Measurements from ENCODE around the gene SRPK2.

SRPK2 gene

DNA sequence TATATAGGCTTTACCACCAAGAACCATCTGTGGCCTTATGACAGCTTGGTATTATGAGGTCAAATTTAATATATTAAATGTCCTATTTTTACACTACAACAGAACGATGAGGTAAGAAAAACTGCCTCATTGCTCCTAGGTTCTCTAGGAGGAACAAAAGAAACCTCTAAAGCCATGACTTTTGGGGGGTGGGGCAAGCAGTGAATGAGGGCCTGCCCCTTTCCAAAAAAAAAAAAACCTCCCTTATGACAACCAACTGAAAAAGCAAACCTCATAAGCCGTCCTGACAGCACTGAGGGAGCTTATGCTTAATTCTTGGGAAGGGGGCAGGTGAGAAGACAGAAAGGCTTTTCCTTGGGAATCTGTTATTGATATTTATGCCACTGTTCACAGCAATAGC, 258.1 kb downstream of the SRPK2 start:
- in situ Hi-C loops (cut with HindIII; ENCODE audit: low pct_unique_long_range_greater_than_20kb, low sequenced_read_pairs): no loop called here
- TF ChIP-seq JUND (IDR thresholded peaks at IDR 0.05; ENCODE audit: low read depth): no peak
- DNase-seq (ENCODE audit: low read depth in 1 of 2, low spot score in 1 of 2): no peak

GRCh38 chr7:105130048-105130447, 258.7 kb downstream of the SRPK2 start:
- in situ Hi-C loops (cut with HindIII; ENCODE audit: low pct_unique_long_range_greater_than_20kb, low sequenced_read_pairs): no loop called here
- TF ChIP-seq JUND (IDR thresholded peaks at IDR 0.05; ENCODE audit: low read depth): no peak
- DNase-seq (ENCODE audit: low read depth in 1 of 2, low spot score in 1 of 2): no peak

GRCh38 chr7:105127179-105127578, 261.5 kb downstream of the SRPK2 start:
- no peak for TF ChIP-seq JUND (IDR thresholded peaks at IDR 0.05; ENCODE audit: low read depth)
- no peak for DNase-seq (ENCODE audit: low read depth in 1 of 2, low spot score in 1 of 2)
- in situ Hi-C loops (cut with HindIII; ENCODE audit: low pct_unique_long_range_greater_than_20kb, low sequenced_read_pairs): no loop called here

DNA sequence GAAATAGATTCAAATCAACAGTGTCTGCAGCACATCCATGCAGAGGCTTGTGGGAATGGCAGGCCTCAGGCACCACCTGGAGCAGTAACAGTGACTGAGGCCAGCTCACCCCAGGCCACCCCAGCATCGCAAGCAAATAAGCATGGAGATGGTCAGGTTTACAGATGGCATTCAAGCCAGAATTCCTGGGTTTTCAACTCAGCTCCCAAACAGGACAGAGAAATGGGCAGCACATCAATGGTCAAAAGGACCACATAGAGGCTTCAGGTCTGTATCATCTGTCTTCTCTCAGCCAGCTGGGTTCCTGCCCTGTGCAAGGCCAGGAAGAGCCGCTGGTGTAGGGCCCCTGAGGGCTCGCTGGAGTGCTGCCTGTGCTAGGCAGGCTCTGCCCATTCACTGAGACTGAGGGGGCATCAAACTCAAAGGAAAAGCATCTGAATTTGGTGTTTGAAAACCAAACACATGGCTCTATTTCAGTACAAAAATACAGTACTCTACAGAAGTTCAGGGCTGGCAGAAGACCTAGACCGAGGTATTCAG, 262.2 kb downstream of the SRPK2 start:
- TF ChIP-seq JUND (IDR thresholded peaks at IDR 0.05; ENCODE audit: low read depth): no peak
- in situ Hi-C loops (cut with HindIII; ENCODE audit: low pct_unique_long_range_greater_than_20kb, low sequenced_read_pairs): no loop called here
- no peak for DNase-seq (ENCODE audit: low read depth in 1 of 2, low spot score in 1 of 2)

DNA sequence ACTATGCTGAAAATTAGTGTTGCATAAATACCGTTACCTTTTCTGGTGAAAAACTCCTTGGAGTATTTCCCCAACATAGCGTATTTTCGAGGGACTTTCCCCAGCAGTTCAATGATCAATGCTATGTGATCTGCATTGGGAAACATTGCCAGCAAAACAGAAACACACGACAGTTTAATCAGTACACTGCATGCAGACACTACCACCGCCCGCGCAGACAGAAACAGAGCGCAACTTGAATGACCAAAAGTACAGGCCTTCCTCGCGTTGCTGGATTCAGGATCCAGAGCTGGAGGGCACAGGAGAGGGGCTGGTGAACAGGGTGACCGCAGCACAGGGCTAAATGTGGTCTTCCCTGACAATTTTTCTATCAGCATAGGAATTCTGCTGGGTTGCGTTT, 263.0 kb downstream of the SRPK2 start:
- DNase-seq (ENCODE audit: low read depth in 1 of 2, low spot score in 1 of 2): no peak
- no peak for TF ChIP-seq JUND (IDR thresholded peaks at IDR 0.05; ENCODE audit: low read depth)
- in situ Hi-C loops (cut with HindIII; ENCODE audit: low pct_unique_long_range_greater_than_20kb, low sequenced_read_pairs): no loop called here

DNA sequence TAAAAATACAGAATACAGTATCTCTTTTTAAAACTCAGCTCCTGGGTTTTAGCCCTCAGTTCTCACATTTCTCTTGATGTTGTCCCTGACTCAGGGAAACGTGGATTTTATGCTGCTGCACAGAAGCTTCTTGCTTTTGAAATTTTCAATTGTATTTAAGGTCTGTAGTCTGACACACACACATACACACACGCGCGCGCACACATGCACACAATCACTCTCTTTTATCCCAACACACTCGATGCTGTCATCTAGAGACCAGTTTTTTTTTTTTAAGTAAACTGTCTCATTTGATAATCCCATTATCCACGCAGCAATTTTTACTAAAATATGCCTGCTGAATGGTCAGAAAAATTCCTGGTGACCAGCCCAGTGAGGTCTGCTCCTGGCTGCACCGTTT, 266.1 kb downstream of the SRPK2 start:
- DNase-seq (ENCODE audit: low read depth in 1 of 2, low spot score in 1 of 2): no peak
- in situ Hi-C loops (cut with HindIII; ENCODE audit: low pct_unique_long_range_greater_than_20kb, low sequenced_read_pairs): no loop called here

DNA sequence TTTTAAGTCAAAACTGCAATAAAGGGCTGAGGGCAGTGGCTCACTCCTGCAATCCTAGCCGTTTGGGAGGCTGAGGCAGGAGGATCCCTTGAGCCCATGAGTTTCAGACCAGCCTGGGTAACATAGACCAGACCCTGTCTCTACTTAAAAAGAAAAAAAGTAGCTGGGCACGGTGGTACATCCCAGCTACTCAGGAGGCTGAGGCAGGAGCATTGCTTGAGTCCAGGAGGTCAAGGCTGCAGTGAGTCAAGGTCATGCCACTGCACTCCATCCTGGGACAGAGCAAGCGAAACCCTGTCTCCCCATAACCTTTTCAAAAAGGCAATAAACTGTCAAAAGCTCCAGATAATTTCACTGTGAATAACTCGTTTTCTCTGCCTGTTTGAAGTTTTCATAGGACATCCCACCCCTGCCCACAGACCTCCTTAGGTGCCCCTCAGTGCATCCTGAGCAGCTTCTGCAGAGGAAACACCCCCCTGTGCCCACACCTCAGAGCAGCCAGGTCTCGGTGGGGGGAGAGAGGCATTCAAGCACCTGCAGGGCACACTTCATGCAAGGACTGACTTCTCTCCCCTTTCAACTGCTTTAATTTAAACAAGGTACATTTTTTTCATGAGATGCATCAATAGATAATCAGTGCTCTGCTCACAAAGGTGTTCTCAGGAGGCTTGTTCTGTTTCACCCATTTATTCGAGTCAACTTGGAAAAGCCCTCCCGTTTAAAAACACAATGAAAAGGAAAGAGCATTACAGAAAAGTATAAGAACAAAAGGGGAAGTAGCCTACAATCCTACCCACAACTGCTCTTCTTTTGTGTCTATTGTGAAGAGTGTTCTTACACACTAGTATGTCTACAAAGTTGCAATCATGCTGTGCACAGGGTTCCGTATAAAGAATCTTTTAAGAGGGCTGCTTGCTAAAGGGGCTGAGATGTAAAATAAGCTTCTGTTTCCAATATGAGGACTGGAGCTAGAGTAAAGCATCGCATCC, 269.8 kb downstream of the SRPK2 start:
- no peak for DNase-seq (ENCODE audit: low read depth in 1 of 2, low spot score in 1 of 2)
- no peak for TF ChIP-seq JUND (IDR thresholded peaks at IDR 0.05; ENCODE audit: low read depth)
- in situ Hi-C loops (cut with HindIII; ENCODE audit: low pct_unique_long_range_greater_than_20kb, low sequenced_read_pairs): no loop called here

More for the DNA sequence above, 266.1 kb downstream of the SRPK2 start:
- TF ChIP-seq JUND (IDR thresholded peaks at IDR 0.05; ENCODE audit: low read depth): no peak

DNA sequence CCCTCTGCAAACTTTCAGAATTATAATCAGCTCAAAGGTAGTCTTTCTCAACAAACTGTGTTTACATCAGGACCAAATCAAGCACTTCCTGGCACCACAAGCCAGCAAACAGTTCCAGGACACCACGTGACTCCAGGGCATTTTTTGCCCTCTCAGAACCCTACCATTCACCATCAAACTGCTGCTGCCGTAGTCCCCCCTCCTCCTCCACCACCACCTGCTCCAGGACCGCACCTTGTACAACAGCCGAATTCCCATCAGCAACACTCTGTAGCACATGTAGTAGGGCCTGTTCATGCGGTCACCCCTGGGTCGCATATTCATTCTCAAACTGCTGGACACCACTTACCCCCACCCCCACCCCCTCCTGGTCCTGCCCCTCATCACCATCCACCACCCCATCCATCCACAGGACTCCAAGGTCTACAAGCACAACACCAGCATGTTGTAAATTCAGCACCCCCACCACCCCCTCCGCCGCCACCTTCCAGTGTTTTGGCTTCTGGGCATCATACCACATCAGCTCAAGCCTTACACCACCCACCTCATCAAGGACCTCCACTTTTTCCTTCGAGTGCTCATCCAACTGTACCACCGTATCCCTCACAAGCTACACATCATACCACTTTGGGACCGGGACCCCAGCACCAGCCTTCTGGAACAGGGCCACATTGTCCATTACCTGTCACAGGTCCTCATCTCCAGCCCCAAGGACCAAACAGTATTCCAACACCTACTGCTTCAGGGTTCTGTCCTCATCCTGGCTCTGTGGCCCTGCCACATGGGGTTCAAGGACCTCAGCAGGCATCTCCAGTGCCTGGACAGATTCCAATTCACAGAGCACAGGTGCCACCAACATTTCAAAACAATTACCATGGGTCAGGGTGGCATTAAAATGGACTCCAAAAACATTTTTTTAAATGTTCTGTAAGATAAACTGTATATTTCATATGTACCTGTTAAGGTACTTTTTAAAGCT, 276.0 kb downstream of the SRPK2 start:
- no peak for DNase-seq (ENCODE audit: low read depth in 1 of 2, low spot score in 1 of 2)
- in situ Hi-C loops (cut with HindIII; ENCODE audit: low pct_unique_long_range_greater_than_20kb, low sequenced_read_pairs): no loop called here

GRCh38 chr7:105107458-105107857, 281.3 kb downstream of the SRPK2 start:
- no peak for TF ChIP-seq JUND (IDR thresholded peaks at IDR 0.05; ENCODE audit: low read depth)
- DNase-seq (ENCODE audit: low read depth in 1 of 2, low spot score in 1 of 2): no peak
- in situ Hi-C loops (cut with HindIII; ENCODE audit: low pct_unique_long_range_greater_than_20kb, low sequenced_read_pairs): no loop called here

More for the DNA sequence above, 276.0 kb downstream of the SRPK2 start:
- TF ChIP-seq JUND (IDR thresholded peaks at IDR 0.05; ENCODE audit: low read depth): no peak

- no peak for DNase-seq (ENCODE audit: low read depth in 1 of 2, low spot score in 1 of 2)
- in situ Hi-C loops (cut with HindIII; ENCODE audit: low pct_unique_long_range_greater_than_20kb, low sequenced_read_pairs): no loop called here
- TF ChIP-seq JUND (IDR thresholded peaks at IDR 0.05; ENCODE audit: low read depth): no peak
These were observed 282.2 kb downstream of the SRPK2 start for GRCh38 chr7:105106473-105106872.

DNA sequence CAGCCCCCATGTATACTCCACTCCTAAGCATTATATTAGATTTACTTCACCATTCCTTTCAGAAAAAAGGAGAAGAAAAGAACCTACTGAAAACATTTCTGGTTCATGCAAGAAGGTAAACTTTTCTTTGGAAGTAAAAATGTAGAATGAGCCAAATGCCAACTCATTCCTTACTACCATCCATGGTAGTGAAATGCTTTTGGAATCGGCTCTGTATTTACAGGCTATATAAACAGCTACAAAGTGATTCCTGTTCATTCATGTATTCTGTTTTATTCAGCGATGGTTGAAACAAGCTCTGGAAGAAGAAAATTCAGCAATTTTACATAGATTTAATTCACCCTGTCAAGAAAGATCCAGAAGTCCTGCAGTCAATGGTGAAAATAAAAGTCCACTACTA, 283.1 kb downstream of the SRPK2 start:
- DNase-seq (ENCODE audit: low read depth in 1 of 2, low spot score in 1 of 2): no peak
- in situ Hi-C loops (cut with HindIII; ENCODE audit: low pct_unique_long_range_greater_than_20kb, low sequenced_read_pairs): no loop called here
- TF ChIP-seq JUND (IDR thresholded peaks at IDR 0.05; ENCODE audit: low read depth): no peak

DNA sequence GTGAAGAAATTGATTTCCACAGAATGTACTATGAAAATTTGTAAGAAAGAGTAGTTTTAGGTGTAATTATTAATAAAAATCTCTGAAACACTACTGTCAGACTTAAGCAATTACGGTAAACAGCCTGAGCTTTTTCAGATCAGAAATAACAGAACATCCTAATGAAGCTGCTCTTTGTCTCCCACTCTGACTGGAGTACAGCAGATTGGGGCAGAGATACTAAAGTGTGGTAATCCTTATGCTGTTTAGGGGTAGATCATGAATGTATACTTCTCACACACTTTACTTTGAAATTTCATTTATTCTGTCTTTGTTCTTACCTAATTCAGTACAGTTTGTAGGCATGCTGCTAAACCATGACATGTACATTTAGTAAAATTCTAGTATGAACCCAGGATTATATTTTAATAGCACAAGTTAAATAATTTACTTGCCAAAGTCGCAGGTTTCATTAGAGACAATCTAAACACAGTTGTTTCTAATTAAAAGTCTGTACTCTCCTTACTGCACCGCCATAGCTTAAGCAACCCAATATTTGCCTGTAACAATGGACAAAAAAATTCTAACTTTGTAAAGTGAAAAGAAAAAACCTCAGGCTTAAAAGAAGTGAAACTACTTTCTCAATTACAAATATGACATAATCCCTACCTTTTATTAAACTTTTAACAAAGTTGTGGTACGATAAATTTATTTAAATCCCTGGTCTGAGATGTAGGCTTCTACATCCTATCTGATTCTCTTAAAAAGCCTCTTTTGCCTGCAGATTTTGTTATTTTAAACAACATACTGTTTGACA, 286.0 kb downstream of the SRPK2 start:
- in situ Hi-C loops (cut with HindIII; ENCODE audit: low pct_unique_long_range_greater_than_20kb, low sequenced_read_pairs): no loop called here
- no peak for TF ChIP-seq JUND (IDR thresholded peaks at IDR 0.05; ENCODE audit: low read depth)
- DNase-seq (ENCODE audit: low read depth in 1 of 2, low spot score in 1 of 2): no peak
